Measurements from ENCODE around the gene KDM4C. TPM values are rescaled to one million over a fixed set of nuclear protein-coding genes. Genes with fewer than 3 reads are reported as not detected.
"Not testable (repeated sequence)": the region's sequence is repeated elsewhere in the genome, so short reads cannot be mapped to it uniquely, and the experiment has no call there.

Gene KDM4C
- total RNA-seq, 1 experiment from 2014 or later, result 11.5 TPM

GRCh38 chr9:6764011-6764410, 6.2 kb downstream of the KDM4C start:
- DNase-seq (ENCODE audit: low read depth), result no peak

DNA sequence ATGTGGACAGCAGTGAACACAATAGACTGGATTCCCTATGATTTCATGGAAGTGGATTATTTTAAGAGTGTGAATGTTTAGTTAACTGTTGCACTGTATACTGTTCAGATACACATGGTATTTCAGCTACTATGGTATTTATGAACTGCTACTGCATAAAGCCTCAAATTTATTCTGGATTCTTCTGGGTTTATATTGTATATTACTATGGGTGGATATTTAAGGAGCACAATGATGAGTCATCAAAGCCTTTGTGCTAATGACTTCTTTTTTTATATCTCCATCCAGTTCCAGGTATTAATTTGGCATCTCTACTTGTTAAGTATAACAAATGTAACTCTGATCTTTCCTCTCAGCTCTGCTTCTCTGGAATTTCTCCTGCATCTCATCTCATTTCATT, 6.8 kb downstream of the KDM4C start:
- DNase-seq (ENCODE audit: low read depth), result no peak

DNA sequence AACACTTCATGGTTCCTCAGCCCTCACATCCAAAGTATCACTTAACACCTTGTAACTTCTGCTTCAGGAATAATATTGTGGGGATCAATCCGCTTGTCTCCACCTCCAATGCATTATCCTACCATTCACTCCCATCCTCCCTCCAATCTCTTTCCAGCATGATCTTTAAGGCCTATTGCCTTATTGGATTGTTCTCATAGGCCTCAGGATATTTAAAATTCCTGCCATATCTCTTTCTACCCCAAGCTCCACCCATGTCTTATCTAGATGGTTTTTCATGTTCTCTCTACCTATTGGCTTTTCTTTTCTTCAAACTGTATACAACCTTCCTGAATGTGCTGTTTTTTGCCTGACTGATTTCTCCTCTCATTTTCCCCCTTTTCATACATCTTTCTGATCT, 7.2 kb downstream of the KDM4C start:
- DNase-seq (ENCODE audit: low read depth), result no peak

GRCh38 chr9:6765396-6765795, 7.6 kb downstream of the KDM4C start:
- no peak for DNase-seq (ENCODE audit: low read depth)

DNA sequence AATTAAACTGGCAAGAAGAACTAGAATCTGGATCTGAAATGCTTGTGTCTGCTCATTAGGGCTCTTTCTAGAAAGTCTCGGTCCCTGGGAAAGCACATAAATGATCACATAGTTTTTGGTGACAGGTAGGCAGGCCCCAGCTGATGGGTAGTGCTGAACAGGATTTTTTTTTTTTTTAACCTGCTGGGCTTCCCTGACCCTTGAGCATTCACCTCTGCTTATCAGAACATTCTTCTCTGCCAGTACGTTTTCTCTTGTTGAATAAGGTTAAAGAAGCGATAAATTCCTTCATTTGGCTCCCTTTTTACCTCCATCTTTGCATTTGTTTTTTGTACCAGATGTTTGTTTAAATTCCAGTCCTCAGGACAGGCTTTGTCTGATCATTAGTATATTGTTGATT, 8.8 kb downstream of the KDM4C start:
- no peak for DNase-seq (ENCODE audit: low read depth)

- not testable (repeated sequence) for DNase-seq (ENCODE audit: low read depth)
Observed at GRCh38 chr9:6768587-6768986, 10.8 kb downstream of the KDM4C start.

GRCh38 chr9:6771722-6772121, 13.9 kb downstream of the KDM4C start:
- DNase-seq (ENCODE audit: low read depth), result no peak

GRCh38 chr9:6777213-6777902, 19.6 kb downstream of the KDM4C start:
- no peak for DNase-seq (ENCODE audit: low read depth)

DNA sequence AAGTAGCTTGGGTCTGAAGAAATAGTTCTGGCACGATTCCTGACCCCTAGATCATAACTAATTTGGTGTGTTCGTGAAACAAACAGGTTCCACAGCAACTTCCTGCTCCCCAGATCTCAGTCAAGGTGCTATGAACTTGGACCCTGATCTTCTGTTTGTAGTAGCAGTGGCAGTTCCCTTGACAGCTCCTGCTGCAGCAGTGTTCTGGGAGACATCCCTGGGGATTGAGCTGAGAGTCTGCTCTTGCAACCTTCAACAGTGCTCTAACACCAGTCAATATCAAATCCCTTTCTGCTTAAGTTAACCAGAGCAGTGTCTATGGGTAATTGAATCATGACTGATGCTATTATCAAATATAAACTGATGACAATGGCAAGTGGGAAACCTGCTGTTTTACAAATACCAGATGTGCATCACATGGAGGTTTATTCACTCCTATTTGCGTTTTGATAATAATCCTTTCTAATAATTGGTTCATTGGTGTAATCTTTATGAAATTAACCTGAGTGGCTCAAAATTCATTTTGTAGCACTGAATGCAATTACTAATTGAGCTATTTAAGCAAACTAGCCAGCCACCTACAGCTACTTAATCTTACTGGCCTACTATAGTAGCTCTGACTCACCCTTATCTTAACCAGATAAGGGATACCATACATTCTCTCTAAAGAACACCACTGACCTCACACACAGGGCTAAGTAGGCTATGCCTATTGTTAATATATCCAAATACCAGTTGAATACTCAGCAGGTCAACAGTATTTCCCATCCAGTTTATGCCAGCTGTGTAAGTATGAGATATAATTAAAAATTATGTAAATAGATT, 21.9 kb downstream of the KDM4C start:
- DNase-seq (ENCODE audit: low read depth), result no peak

DNA sequence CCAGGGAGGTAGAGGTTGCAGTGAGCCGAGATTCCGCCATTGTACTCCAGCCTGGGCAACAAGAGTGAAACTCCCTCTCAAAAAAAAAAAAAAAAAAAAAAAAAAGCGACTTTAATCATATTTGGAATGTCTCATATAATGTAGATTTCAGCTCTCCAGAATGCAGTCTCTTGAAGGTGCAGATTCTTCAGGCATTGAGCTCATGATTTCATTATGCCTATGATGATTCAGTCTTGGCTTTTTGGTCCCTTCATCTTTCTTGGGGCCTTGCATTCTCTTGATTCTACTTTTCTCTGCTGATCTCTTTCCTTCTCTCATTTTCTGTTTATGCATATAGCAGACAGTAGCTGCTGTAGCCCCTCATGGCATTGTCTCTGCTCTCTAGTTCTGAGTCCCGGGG, 22.9 kb downstream of the KDM4C start:
- DNase-seq (ENCODE audit: low read depth), result no peak

DNA sequence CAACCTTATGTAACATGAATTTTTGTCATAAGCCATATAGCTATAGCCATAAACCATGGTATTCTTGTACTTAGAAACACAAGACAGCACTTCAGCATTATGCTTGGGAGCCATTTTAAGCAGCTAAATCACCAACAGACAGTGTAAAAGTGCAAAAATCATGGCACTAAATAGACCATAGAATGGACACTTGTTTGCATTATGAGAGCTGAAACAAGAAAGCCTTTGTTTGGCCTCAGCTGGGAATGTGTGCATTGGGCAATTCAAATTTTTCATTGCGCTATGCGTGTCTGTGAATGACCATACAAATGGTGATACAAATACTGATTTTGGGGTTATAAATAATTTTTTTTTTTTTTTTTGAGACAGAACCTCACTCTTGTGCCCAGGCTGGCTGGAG, 23.7 kb downstream of the KDM4C start:
- no peak for DNase-seq (ENCODE audit: low read depth)

DNA sequence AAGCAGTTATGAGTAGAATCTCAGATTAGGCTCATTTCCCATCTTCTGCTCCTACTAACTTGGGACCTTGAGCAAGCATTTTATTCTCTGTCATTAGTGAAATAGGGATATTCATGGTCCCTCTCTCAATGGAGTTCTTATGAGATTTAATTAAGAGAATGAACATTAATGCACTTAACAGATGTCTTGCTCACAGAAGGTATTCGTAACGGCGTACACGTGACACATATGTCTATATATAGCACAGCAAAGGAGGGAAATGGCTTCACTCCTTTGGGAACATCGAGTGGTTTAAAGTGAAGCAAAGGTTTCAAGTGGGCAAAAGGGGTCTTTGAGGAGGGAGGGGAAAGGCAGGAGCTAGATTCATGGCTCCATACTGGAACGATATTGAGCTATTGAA, 24.6 kb downstream of the KDM4C start:
- no peak for DNase-seq (ENCODE audit: low read depth)

GRCh38 chr9:6782981-6783380, 25.2 kb downstream of the KDM4C start:
- DNase-seq (ENCODE audit: low read depth), result no peak

DNA sequence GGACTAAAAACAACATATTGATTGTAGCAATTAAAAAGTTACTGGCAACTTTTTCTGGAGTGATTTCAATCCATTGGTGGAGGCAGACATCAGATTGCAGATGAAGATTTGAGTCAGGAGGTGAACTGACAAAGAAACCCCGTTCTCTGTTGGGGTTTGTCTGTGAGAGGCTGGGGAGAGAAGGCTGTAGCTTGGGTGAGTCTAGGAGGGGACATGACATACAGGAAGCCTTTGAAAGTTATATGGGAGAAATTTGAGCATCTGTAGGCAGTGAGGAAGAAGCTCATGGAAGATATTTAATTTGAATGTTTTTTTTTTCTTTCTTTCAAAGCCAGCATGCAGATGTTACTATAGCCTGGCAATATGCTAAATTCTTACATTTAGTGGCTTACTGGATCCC, 26.0 kb downstream of the KDM4C start:
- DNase-seq (ENCODE audit: low read depth), result no peak

- no peak for DNase-seq (ENCODE audit: low read depth)
Observed at GRCh38 chr9:6785682-6786081, 27.9 kb downstream of the KDM4C start.

DNA sequence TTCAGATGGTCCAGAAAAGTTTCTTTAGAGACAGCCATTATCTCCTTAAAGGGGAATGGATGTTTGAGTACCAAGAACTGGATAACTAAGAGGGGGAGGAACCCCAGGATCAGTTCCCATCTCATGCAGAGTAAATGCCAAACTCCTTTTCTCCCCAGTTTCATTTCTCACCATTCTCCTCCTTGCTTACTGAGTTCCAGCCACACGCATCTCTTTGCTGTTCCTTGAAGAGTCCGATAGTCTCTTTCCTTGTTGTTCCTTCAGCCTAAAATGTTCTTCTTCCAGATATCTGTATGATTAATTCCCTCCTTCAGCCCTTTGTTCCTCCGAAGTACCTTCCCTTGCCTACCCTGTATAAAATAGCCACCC, 30.0 kb downstream of the KDM4C start:
- DNase-seq (ENCODE audit: low read depth), result no peak

- peak; percentile 76 for DNase-seq (ENCODE audit: low read depth)
Observed at GRCh38 chr9:6788162-6789016, 30.6 kb downstream of the KDM4C start.

GRCh38 chr9:6789017-6789338, 31.2 kb downstream of the KDM4C start:
- not testable (repeated sequence) for DNase-seq (ENCODE audit: low read depth)

- no peak for DNase-seq (ENCODE audit: low read depth)
Observed at GRCh38 chr9:6790866-6791265, 33.1 kb downstream of the KDM4C start.

- no peak for DNase-seq (ENCODE audit: low read depth)
Observed at GRCh38 chr9:6793203-6793602, 35.4 kb downstream of the KDM4C start.

- DNase-seq (ENCODE audit: low read depth), result no peak
Observed at GRCh38 chr9:6794936-6795335, 37.2 kb downstream of the KDM4C start.

- no peak for DNase-seq (ENCODE audit: low read depth)
Observed at GRCh38 chr9:6802926-6803325, 45.2 kb downstream of the KDM4C start.
